Stomach (tissue), 4 donors: ENCODE results near the gene AADAT.

Experiments used
- CTCF ChIP-seq, 7 experiments: fragments of 450-650 bp in 4 of 7; fragments of 200-600 bp in 3 of 7; sonication (generic) in 3 of 7; IDR thresholded peaks; one replicate each; pipeline ENCODE4 v1.5.1; 2016 to 2019; ENCODE audit warnings: antibody characterized with exemption in 7 of 7, control low read depth in 2 of 7, mild to moderate bottlenecking in 1 of 7
- EP300 ChIP-seq: sonication (generic); formaldehyde crosslinking; IDR thresholded peaks from one replicate; pipeline ENCODE4 v1.6.1; 2017; ENCODE audit warnings: antibody characterized with exemption
- POLR2A ChIP-seq, 4 donors: fragments of 450-650 bp; IDR thresholded peaks; one replicate each; pipeline ENCODE4 v1.6.1; 2016; ENCODE audit warnings: antibody characterized with exemption in 4 of 4, control low read depth in 2 of 4, mild to moderate bottlenecking in 1 of 4, moderate library complexity in 1 of 4
- POLR2AphosphoS5 ChIP-seq, 3 donors: sonication (generic); formaldehyde crosslinking; IDR thresholded peaks; one replicate each; pipeline ENCODE4 v1.6.1; 2016; ENCODE audit warnings: antibody characterized with exemption in 3 of 3

DNA sequence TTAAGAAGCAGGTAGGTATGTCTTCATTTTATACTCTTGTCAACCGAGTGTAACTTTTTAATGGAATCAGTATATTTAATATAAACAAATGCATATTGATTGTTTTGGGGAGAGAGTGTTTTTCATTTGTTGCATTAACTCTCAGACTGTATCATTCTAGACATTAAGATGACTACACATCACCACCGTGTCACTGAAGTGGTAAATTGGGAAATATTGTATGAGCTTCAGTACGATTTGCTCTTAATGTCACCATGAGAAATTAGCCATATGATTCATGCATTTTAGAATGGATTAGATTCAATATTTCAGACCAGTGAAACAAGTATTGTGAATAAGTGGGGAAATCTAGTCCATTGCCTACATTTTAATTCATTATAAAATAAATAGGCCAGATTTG, 53.9 kb downstream of the AADAT start:
- TF ChIP-seq CTCF (IDR thresholded peaks at IDR 0.05) (no peak), POLR2AphosphoS5 (IDR thresholded peaks at IDR 0.05) (no peak), EP300 (no peak), POLR2A (IDR thresholded peaks at IDR 0.05) (no peak)
